Liver (tissue), 9 donors: ENCODE results near the gene CLIC3. TPM values are rescaled to one million over a fixed set of nuclear protein-coding genes. Genes with fewer than 3 reads are reported as not detected.

ENCODE experiments used
- DNase-seq: peaks from one replicate; pipeline ENCODE4 v3.0.0-alpha.2; 2017; ENCODE audit warnings: low spot score
- H3K27ac ChIP-seq, 2 donors: one replicate each; pipeline ENCODE4 v1.7.0; 2013; ENCODE audit warnings: inconsistent platforms in 2 of 2, low read length in 2 of 2, control low read depth in 1 of 2, low read depth in 1 of 2, mild to moderate bottlenecking in 1 of 2
- H3K27me3 ChIP-seq, 4 donors: one replicate each; pipeline versions ENCODE4 v1.6.1 to v1.7.0; 2013; ENCODE audit warnings: low read length in 3 of 4, inconsistent platforms in 1 of 4, mild to moderate bottlenecking in 1 of 4, moderate library complexity in 1 of 4; ENCODE audit not compliant: control insufficient read depth in 4 of 4, insufficient read depth in 4 of 4
- H3K36me3 ChIP-seq, 4 donors: one replicate each; pipeline versions ENCODE4 v1.6.1 to v1.7.0; 2013; ENCODE audit warnings: low read length in 3 of 4, mild to moderate bottlenecking in 3 of 4, low read depth in 1 of 4, moderate library complexity in 1 of 4; ENCODE audit not compliant: control insufficient read depth in 4 of 4, insufficient read depth in 3 of 4
- H3K4me1 ChIP-seq, 4 donors: one replicate each; pipeline versions ENCODE4 v1.6.1 to v1.7.0; 2013; ENCODE audit warnings: low read length in 3 of 4, mild to moderate bottlenecking in 3 of 4, moderate library complexity in 1 of 4; ENCODE audit not compliant: control insufficient read depth in 4 of 4, insufficient read depth in 4 of 4
- H3K4me3 ChIP-seq, 3 donors: one replicate each; pipeline versions ENCODE4 v1.6.1 to v1.7.0; 2013; ENCODE audit warnings: low read length in 3 of 3, control low read depth in 1 of 3, low read depth in 1 of 3, mild to moderate bottlenecking in 1 of 3
- H3K9ac ChIP-seq, 2 donors: one replicate each; pipeline ENCODE4 v1.7.0; 2013; ENCODE audit warnings: low read length in 2 of 2, mild to moderate bottlenecking in 2 of 2, moderate library complexity in 2 of 2, control low read depth in 1 of 2, low read depth in 1 of 2
- H3K9me3 ChIP-seq, 4 donors: one replicate each; pipeline versions ENCODE4 v1.6.1 to v1.7.0; 2013; ENCODE audit warnings: low read length in 3 of 4; ENCODE audit not compliant: control insufficient read depth in 4 of 4
- ATF3 ChIP-seq: IDR thresholded peaks from 2 replicates; pipeline ENCODE4 v1.6.1; 2016; ENCODE audit warnings: antibody characterized with exemption
- CTCF ChIP-seq: fragments of 150-350 bp; IDR thresholded peaks from 2 replicates; pipeline ENCODE4 v1.5.1; 2017; ENCODE audit warnings: improper control_type of control experiment, low read depth, low read length; ENCODE audit not compliant: missing input control
- EGR1 ChIP-seq, 2 donors: IDR thresholded peaks; 2 replicates each; pipeline ENCODE4 v1.6.1; 2016 to 2018; ENCODE audit warnings: antibody characterized with exemption in 2 of 2, low read depth in 2 of 2
- FOXA1 ChIP-seq: IDR thresholded peaks from 2 replicates; pipeline ENCODE4 v1.6.1; 2016; ENCODE audit warnings: antibody characterized with exemption
- FOXA2 ChIP-seq: IDR thresholded peaks from 2 replicates; pipeline ENCODE4 v1.6.1; 2016; ENCODE audit warnings: antibody characterized with exemption
- GABPA ChIP-seq, 2 donors: IDR thresholded peaks in 1 of 2; conservative IDR thresholded peaks in 1 of 2; 2 replicates each; pipeline ENCODE4 v1.6.1; 2016; ENCODE audit warnings: antibody characterized with exemption in 2 of 2, mild to moderate bottlenecking in 1 of 2, moderate library complexity in 1 of 2
- HNF4A ChIP-seq, 2 donors: conservative IDR thresholded peaks; 2 replicates each; pipeline ENCODE4 v1.6.1; 2016; ENCODE audit warnings: antibody characterized with exemption in 2 of 2, mild to moderate bottlenecking in 2 of 2
- HNF4G ChIP-seq: IDR thresholded peaks from 2 replicates; pipeline ENCODE4 v1.6.1; 2016; ENCODE audit warnings: antibody characterized with exemption
- MAX ChIP-seq: IDR thresholded peaks from 2 replicates; pipeline ENCODE4 v1.6.1; 2016; ENCODE audit warnings: antibody characterized with exemption
- NR2F2 ChIP-seq: IDR thresholded peaks from 2 replicates; pipeline ENCODE4 v1.6.1; 2016; ENCODE audit warnings: antibody characterized with exemption
- RAD21 ChIP-seq, 2 donors: IDR thresholded peaks; 2 replicates each; pipeline ENCODE4 v1.6.1; 2016; ENCODE audit warnings: antibody characterized with exemption in 2 of 2, mild to moderate bottlenecking in 2 of 2
- REST ChIP-seq: IDR thresholded peaks from 2 replicates; pipeline ENCODE4 v1.6.1; 2016; ENCODE audit warnings: antibody characterized with exemption, mild to moderate bottlenecking
- RXRA ChIP-seq, 2 donors: IDR thresholded peaks; 2 replicates each; pipeline ENCODE4 v1.6.1; 2017 to 2018; ENCODE audit warnings: antibody characterized with exemption in 2 of 2, mild to moderate bottlenecking in 1 of 2
- SP1 ChIP-seq: IDR thresholded peaks from 2 replicates; pipeline ENCODE4 v1.6.1; 2018; ENCODE audit warnings: antibody characterized with exemption, mild to moderate bottlenecking
- TAF1 ChIP-seq: conservative IDR thresholded peaks from 2 replicates; pipeline ENCODE4 v1.6.1; 2016; ENCODE audit warnings: antibody characterized with exemption, mild to moderate bottlenecking
- YY1 ChIP-seq: IDR thresholded peaks from 2 replicates; pipeline ENCODE4 v1.6.1; 2016; ENCODE audit warnings: antibody characterized with exemption, mild to moderate bottlenecking
- ZBTB33 ChIP-seq: IDR thresholded peaks from 2 replicates; pipeline ENCODE4 v1.6.1; 2016; ENCODE audit warnings: antibody characterized with exemption
- WGBS: extraction: QIAGEN DNeasy Blood & Tissue Kit; methylation state at CpG from one replicate; pipeline ENCODE4 v1.1.7; 2013; 5-methylcytosine and 5-hydroxymethylcytosine counted together
- polyA plus RNA-seq, 2 donors: library from polyadenylated mRNA; stranded (reverse) in 1 of 2; unstranded in 1 of 2; fragments of 200-250 nt in 1 of 2; fragments of >200 nt in 1 of 2; fragmentation: Nextera tagmentation in 1 of 2; extraction: Ambion mirVana in 1 of 2; gene quantifications; one replicate each; pipeline versions ENCODE4 v1.2.1 to v1.2.3, GENCODE V29; 2013 to 2015
- total RNA-seq, 2 donors: library from RNA; depleted of rRNA; stranded (reverse); fragments of >200 nt; gene quantifications; one replicate each; pipeline ENCODE4 v1.2.3, GENCODE V29; 2014
- donor health status: healthy.
- donor health status: healthy.
- donor health status: healthy.
- donor health status: healthy.
- donor health status: healthy.

The CLIC3 gene
- total and polyA plus RNA-seq, 4 donors = 0.33 to 0.83 (median 0.40) TPM

GRCh38 chr9:136946228-136947027 is 49.9 kb downstream of the CLIC3 start:
- Histone ChIP-seq H3K27ac (peak overlapping the region; percentile 86 to 95), H3K36me3 (peaks cover 0 to 8% (median 3%) of the 10 kb centered on the region in 4 donors), H3K4me1 (peaks cover 10 to 58% (median 38%) of the 10 kb centered on the region in 4 donors), H3K9me3 (no peaks in the 10 kb centered on the region), H3K9ac (peak overlapping the region; percentile 20 to 63), H3K4me3 (peak overlapping the region; percentile 62 to 78 (median 64)), H3K27me3 (no peaks in the 10 kb centered on the region)
- no peak for TF ChIP-seq NR2F2
- no peak for TF ChIP-seq GABPA (IDR thresholded peaks at IDR 0.05 in 1 of 2, conservative IDR thresholded peaks at IDR 0.05 in 1 of 2)
- TF ChIP-seq HNF4A (conservative IDR thresholded peaks at IDR 0.05) = no peak
- TF ChIP-seq ATF3 = no peak
- no peak for TF ChIP-seq HNF4G
- WGBS = 46% methylated on average over 27 of the region's 27 CpGs
- no peak for DNase-seq

- H3K27ac ChIP-seq = peak overlapping the region; percentile 86 to 95
- H3K4me3 ChIP-seq = peak overlapping the region; percentile 62 to 78 (median 75)
- H3K27me3 ChIP-seq = no peaks in the 10 kb centered on the region
- no peak for DNase-seq
- TF ChIP-seq EGR1 (IDR thresholded peaks at IDR 0.05; ENCODE audit: low read depth in 2 of 2) (peak in 1 of 2 donors; percentile 13), CTCF (no peak), ZBTB33 (no peak), GABPA (IDR thresholded peaks at IDR 0.05 in 1 of 2, conservative IDR thresholded peaks at IDR 0.05 in 1 of 2) (no peak), TAF1 (peak; percentile 50), HNF4A (conservative IDR thresholded peaks at IDR 0.05) (no peak), REST (peak; percentile 3), RAD21 (IDR thresholded peaks at IDR 0.05) (no peak), NR2F2 (no peak), YY1 (no peak), ATF3 (no peak), HNF4G (no peak), FOXA2 (no peak), RXRA (IDR thresholded peaks at IDR 0.05) (no peak), MAX (no peak), SP1 (no peak), FOXA1 (peak; percentile 6)
- H3K4me1 ChIP-seq = peaks cover 13 to 67% (median 42%) of the 10 kb centered on the region in 4 donors
- H3K9me3 ChIP-seq = no peaks in the 10 kb centered on the region
- peak overlapping the region; percentile 63 to 74 for H3K9ac ChIP-seq
- 44% methylated on average over 30 of the region's 30 CpGs for WGBS
- peaks cover 0 to 14% (median 8%) of the 10 kb centered on the region in 4 donors for H3K36me3 ChIP-seq
These were observed 50.8 kb downstream of the CLIC3 start for GRCh38 chr9:136945333-136946227.
